ENCODE measurements around the gene PIGP. TPM values are rescaled to one million over a fixed set of nuclear protein-coding genes. Genes with fewer than 3 reads are reported as not detected.

The PIGP gene
- total and polyA plus RNA-seq, 9 of the 15 experiments (the other 6 are each of a cell fraction or from before 2014, with no cell fraction given), result 18.3 to 122 (median 35.6) TPM

DNA sequence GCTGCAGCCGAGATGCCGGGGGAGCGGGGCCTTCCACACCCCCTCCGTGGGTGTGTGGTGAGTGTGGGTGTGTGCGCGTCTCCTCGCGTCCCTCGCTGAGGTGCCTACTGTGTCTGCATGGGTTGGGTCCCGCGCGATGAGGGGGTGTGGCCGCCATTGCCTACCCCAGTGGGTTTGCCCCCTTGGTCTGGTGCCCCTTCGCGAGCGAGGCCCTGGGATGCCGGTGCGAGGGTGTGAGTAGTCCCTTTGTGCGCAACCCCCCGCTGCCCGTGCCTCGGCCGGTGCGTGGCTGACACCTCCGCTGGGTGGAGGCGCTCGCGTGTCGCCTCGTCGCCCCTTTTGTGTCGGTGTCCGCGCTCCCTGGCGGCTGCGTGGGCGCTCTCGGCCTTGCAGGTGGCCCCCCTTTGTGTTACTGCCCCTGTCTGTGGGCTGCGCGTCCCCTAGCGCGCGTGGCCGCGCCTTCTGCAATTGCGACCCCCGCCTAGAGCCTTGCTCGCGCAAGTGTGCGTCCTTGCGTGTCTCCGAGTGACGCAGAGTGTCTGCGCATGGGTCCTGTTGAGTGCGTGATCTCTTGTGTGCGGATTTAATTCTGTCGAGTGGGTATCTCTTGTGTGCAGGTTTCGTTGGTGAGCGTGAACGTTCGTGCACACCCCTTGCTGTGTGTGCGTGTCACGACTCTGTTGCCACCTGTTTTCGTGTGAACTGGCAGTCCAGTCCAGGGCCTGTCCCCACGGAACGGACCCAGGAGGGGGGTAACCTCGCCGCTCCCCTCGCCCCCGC is 736 bp upstream of the PIGP start (continued):
- TF ChIP-seq ARID4B (CRISPR knock-in tag; IDR thresholded peaks at IDR 0.05) (peak; percentile 95), MCM3 (IDR thresholded peaks at IDR 0.05) (no peak), XRCC4 (IDR thresholded peaks at IDR 0.05; ENCODE audit: extremely low read depth, insufficient read depth, insufficient read length) (no peak), SUPT5H (IDR thresholded peaks at IDR 0.05) (peak; percentile 5; the same call in 1 of the 2 replicates), RBM15 (IDR thresholded peaks at IDR 0.05; ENCODE audit: insufficient read depth, low read length) (no peak), PHF8 (IDR thresholded peaks at IDR 0.05; ENCODE audit: borderline replicate concordance, low read length) (0 out of 2 replicates have a peak, but pooled peaks have one; percentile 69), ZNF263 (CRISPR knock-in tag; IDR thresholded peaks at IDR 0.05; ENCODE audit: borderline replicate concordance) (peak; percentile 41; the same call in 1 of the 2 replicates), POU5F1 (IDR thresholded peaks at IDR 0.05; ENCODE audit: borderline replicate concordance, low read depth, low read length, partially characterized antibody) (no peak), ZNF146 (CRISPR knock-in tag; IDR thresholded peaks at IDR 0.05; ENCODE audit: unreplicated experiment) (peak; percentile 22), ZNF324 (CRISPR knock-in tag; IDR thresholded peaks at IDR 0.05) (peak; percentile 6; the same call in 1 of the 2 replicates), MIER1 (IDR thresholded peaks at IDR 0.05; ENCODE audit: low read depth) (no peak), ZNF217 (CRISPR knock-in tag; IDR thresholded peaks at IDR 0.05) (no peak), PHF21A (IDR thresholded peaks at IDR 0.05; ENCODE audit: borderline replicate concordance, low read depth) (no peak), ZC3H11A (IDR thresholded peaks at IDR 0.05; ENCODE audit: low read depth, low read length) (no peak), TCF7L2 (IDR thresholded peaks at IDR 0.05; ENCODE audit: low read depth, low read length) (no peak), ZC3H8 (IDR thresholded peaks at IDR 0.05) (no peak), CXXC5 (CRISPR knock-in tag; IDR thresholded peaks at IDR 0.05) (no peak; the same call in none of the 2 replicates)
- TF ChIP-seq, protein P1, sequence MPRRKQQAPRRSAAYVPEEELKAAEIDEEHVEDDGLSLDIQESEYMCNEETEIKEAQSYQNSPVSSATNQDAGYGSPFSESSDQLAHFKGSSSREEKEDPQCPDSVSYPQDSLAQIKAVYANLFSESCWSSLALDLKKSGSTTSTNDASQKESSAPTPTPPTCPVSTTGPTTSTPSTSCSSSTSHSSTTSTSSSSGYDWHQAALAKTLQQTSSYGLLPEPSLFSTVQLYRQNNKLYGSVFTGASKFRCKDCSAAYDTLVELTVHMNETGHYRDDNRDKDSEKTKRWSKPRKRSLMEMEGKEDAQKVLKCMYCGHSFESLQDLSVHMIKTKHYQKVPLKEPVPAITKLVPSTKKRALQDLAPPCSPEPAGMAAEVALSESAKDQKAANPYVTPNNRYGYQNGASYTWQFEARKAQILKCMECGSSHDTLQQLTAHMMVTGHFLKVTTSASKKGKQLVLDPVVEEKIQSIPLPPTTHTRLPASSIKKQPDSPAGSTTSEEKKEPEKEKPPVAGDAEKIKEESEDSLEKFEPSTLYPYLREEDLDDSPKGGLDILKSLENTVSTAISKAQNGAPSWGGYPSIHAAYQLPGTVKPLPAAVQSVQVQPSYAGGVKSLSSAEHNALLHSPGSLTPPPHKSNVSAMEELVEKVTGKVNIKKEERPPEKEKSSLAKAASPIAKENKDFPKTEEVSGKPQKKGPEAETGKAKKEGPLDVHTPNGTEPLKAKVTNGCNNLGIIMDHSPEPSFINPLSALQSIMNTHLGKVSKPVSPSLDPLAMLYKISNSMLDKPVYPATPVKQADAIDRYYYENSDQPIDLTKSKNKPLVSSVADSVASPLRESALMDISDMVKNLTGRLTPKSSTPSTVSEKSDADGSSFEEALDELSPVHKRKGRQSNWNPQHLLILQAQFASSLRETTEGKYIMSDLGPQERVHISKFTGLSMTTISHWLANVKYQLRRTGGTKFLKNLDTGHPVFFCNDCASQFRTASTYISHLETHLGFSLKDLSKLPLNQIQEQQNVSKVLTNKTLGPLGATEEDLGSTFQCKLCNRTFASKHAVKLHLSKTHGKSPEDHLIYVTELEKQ (CRISPR knock-in tag; IDR thresholded peaks at IDR 0.05), result no peak
- TF ChIP-seq, protein P2, sequence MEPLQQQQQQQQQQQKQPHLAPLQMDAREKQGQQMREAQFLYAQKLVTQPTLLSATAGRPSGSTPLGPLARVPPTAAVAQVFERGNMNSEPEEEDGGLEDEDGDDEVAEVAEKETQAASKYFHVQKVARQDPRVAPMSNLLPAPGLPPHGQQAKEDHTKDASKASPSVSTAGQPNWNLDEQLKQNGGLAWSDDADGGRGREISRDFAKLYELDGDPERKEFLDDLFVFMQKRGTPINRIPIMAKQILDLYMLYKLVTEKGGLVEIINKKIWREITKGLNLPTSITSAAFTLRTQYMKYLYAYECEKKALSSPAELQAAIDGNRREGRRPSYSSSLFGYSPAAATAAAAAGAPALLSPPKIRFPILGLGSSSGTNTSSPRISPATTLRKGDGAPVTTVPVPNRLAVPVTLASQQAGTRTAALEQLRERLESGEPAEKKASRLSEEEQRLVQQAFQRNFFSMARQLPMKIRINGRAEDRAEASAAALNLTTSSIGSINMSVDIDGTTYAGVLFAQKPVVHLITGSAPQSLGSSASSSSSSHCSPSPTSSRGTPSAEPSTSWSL (CRISPR knock-in tag; IDR thresholded peaks at IDR 0.05; ENCODE audit: borderline replicate concordance), result no peak

Data from K562 (cell line).